DMS153 treated with DMSO at 0.1 percent for 48 hours (cell line): ENCODE data around the gene ATP10B.
"Not testable (repeated sequence)": the region's sequence is repeated elsewhere in the genome, so short reads cannot be mapped to it uniquely, and the experiment has no call there.

Experiments used
- DNase-seq: peaks from one replicate; lab custom pipeline; 2025; ENCODE audit not compliant: unreplicated experiment; lab: John Stamatoyannopoulos, UW

Gene ATP10B

DNA sequence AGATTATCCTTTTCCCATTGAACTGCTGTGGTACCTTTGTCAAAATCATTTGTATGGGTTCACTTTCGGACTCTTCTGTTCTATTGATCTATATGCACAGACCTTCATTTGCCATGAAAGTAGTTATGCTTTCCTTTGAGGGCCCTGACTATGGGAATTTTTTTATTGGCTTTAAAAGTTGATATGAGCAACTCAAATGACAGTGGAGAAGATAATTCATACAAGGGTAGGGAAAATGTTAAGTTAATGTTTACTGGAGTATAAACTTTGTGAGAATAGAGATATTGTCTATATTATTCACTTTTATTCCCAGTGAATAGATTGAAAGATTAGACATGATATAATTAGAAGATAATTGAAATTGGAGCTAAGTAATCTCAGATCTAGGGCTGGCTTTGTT lies 94.8 kb downstream of the ATP10B start:
- no peak for DNase-seq

DNA sequence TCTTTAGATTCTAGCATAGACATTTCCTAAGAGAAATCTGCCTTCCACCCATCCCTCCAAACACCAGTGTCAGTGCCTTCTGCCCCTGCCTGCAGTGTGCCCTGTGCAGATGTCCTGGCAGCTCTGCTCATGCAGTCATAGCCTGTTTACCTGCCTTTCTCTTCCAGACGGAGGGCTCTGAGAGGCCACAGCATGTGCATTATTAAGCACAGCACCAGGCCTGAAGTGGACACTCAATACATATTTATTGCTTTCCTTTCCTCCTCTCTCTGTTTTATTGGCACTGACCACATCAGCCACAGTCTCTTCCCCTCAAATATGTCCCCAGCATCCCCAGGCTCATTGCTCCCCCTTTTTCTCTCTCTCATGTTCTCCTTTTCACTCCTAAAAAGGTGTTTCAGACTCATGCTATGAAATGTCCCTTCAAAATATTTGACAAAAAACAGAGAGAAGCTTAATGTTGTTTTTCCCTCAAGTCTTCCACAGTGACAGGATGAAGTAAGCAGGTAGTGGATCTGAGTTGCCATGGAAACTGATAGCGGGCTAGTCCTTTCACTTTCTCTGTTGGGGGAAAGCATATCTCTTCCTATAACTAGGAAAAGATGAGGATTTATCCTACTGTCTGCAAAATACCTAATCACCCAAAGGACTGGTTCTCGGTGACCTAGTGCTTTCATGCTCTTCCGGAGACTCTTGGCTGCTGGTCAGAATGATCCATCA lies 100.9 kb downstream of the ATP10B start:
- no peak for DNase-seq

DNA sequence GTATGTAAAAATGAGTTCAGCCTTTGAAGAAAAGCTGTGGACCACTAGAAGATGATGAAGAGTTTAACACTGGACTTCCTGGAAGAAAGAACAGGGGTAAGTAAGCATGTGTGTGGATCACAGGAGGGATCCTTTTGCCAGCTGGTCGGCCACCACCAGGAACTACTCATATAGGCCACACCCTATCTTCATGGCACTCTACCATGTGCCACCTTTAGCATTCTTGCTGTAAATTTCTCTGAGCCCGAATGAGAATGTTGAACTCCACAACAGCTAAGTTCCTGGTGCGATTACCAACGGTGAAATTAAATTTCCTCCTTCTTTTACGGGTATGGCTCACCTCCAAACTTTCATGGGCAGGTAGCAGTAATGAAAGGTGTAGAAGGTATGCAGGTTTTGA lies 102.3 kb downstream of the ATP10B start:
- DNase-seq: no peak

DNA sequence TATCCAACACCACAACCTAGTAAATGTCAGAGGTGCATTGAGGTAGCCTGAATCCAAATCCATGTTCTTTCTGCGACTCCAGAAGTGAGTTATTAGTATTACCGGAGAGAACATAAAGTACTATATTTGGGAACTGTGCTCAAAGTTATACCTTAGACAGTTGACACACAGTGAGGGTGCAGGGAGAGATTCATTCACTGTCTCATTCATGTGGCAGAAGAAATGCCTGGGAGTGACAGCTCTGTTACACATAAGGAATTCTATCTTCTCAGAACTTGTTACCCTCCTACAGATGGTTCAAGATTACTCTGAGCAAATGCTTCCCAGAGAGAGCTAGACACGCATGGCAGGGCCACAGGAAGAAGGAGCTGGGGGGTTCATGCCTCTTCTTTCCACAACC lies 103.0 kb downstream of the ATP10B start:
- DNase-seq: no peak

DNA sequence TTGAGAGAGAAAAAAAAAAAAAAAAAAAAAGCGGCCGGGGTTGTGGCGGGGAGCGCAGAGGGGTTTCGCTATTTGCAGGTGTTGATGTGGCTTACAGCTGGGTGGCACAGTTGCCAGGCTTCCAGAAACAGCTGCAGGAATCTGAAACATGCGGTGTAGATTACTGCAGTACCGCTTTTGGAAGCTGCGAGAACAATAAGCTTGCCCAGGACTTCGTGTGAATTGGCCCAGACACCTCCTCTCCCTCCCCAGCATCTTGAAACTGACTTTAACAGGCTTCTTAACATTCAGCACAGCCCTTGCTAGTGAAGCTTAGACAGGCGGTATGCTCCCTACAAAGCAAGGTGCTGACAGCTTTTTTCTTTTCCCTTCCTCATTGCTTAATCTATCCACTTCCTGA lies 104.0 kb downstream of the ATP10B start:
- DNase-seq: no peak

DNA sequence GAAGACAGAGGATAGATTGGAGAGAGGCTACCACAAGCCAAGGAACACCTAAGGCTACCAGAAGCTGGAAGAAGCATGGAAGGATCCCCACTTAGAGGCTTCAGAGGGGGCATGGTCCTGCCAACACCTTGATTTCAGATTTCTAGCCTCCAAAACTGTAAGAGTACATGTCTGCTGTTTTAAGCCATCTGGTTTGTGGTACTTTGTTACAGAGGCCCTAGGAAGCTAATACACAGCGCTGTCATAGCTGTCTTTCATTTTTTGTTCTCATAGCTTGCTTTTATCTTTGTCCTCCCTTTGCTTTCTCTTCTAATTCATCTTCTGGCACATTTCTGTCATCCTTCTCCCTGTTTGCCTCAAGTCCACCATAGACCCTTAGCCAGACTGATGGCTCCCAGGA lies 104.5 kb downstream of the ATP10B start:
- no peak for DNase-seq

DNA sequence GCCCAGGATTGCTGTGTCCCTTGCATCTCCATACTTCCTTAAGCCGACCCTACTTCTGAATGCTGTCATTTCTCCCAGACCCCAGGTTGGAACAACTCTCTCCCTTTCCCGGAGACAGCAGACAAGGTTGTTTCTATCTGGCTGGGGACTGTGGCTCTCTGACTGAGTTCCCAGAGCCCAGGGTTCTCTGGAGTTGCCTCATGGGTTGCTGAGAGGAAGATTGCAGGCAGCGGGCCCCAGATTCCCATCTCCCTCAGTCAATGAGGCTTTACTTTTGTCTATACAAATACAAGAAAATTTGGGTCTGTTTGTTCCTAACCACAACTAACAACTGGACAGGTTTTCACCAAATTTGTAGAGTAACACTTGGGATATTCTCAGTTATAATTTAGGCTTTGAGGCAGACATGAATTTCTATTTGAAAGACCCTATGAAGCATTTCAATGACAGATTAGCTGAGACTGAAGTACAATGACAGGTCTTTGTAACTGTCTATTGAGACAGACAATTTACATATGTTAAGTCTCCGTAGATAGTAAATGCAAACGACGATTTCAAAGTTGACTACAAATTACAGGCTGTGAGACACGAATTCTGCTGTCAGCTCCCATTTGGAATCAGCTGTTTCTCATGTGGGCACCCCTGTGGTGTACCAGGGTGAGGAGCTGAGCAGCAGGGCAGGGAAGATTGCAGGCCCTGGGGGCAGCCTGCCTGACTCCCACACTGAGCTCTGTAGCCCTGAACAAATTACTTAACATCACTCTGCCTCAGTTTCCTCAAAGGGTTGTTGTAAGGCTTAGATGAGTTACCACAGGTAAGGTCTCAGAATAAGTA lies 107.5 kb downstream of the ATP10B start:
- no peak for DNase-seq

DNA sequence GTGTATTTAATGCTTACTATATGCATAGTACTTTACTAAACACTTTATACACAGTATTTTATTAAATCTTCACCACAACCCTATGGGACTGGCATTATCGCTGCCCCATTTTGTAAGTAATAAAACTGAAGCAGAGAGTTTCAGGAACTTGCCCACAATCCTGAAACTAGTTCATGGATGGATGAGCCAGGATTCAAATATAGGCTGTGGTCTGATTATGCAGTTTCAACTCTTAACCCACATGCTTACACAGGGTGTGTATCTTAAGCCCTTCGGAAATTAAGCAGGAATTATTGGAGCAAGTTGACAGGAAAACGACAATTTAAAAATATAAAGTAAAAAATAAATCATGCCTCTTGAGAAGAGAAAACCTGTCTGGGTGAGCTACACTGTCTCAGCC lies 109.0 kb downstream of the ATP10B start:
- DNase-seq: no peak

DNA sequence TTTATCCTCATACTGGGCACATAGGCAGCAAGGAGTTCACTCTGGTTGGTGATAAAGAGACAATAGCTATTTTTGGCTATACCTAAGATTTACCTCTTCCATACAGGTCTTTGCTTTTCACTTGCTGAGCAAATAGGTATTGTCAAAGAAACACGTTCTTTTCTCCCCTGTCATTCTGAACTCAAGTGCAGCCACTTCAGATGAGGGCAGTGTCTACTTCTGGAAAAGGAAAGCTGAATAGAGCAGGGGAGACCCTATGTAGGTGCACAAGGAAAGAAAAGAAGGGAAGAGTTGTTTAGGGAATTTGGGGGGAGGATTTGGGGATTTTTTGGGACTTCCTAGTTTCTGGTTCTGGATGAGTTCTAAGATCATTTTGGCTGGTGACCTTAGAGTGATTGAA lies 109.6 kb downstream of the ATP10B start:
- no peak for DNase-seq

DNA sequence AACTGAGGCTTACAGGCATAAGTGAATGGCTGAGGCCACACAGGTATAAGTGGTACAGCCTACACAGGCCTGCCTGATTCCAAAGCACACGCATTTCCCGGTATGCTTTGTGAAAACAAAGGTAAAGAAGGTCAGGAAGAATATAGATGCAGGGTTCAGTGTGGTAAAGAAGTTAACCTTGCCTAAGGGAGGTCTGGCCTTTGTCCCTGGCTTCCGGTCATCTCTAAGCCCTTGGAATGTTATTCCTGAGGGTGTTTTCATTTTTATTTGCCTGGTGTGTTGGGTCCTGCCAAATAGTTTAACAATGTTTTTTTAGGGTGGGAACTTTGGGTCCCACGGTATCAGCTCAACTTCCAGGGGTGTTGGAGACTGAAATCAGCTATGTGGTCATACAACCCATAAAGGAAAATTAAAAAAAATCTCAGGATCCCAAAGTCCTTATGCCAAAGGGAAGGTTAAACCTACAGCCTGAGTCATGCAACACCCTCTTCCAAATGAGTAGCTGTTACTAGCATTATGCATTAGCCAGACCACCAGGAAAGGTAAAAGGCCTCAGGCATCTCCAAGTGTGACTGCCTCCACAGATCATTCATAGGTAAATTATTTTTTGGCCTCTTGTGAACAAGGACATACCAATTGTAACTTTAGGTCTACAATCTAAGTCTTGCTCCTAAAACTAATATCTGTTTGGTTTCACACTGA lies 124.6 kb downstream of the ATP10B start:
- no peak for DNase-seq

DNA sequence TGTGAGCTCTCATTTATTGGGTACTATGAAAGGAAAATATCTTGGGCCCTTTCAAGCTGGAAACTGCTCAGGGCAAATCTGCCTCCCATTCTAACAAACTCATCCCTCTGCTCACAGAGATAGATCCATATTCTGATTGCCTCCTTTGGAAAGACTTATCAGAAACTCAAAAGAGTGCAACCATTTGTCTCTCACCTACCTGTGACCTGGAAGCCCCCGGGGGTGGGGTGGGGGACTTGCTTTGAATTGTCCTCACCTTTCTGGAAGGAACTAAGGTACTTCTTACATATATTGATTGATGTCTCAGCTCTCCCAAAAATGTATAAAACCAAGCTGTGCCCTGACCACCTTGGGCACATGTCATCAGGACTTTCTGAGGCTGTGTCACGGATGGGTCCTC lies 125.3 kb downstream of the ATP10B start:
- no peak for DNase-seq

DNA sequence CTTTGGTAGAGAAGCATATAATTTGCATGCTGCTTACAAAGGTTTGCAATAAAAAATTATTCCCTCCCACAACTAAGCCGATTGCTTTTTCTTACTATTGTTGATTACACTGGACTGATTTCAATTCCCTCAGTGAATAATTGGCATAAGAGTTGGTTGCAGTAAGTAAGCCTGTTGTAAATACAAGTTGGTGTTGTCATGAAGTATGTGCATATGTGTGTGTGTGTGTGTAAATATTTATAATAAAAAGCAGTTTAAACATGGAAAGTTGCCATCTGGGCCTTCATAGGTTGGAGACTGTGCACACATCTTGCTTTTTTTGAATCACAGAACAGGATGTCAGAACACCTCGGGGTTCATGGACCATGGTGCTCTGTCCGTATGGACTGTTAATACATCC lies 131.2 kb downstream of the ATP10B start:
- no peak for DNase-seq

DNA sequence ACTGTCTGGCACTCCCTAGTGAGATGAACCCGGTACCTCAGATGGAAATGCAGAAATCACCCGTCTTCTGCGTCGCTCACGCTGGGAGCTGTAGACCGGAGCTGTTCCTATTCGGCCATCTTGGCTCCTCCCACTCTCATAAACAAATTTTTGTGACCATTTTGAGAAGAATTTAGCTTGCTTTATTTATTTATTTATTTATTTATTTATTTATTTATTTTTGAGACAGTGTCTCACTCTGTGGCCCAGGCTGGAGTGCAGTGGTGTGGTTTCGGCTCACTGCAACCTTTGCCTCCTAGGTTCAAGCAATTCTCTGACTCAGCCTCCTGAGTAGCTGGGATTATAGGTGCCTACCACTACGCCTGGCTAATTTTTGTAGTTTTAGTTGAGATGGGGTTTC lies 136.5 kb downstream of the ATP10B start:
- DNase-seq: not testable (repeated sequence)

DNA sequence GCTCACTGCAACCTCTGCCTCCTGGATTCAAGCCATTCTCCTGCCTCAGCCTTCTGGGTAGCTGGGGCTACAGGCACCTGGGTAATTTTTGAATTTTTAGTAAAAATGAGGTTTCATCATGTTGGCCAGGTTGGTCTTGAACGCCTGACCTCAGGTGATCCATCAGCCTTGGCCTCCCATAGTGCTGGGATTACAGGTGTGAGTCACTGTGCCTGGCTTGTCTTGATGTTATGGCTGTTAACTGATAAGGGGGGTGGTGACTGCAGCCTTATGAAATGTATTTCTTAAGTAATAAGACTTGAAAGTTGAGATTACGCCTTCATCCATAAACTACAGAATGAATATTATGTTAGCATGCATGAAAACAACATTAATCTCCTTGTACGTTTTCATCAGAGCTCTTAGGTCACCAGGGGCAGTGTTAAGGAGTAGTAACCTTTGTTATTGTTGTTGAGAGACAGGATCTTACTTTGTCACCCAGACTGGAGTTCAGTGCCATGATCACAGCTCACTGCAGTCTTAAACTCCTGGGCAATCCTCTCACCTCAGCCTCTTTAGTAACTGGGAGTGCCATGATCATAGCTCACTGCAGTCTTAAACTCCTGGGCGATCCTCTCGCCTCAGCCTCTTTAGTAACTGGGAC lies 148.3 kb downstream of the ATP10B start:
- DNase-seq: no peak

DNA sequence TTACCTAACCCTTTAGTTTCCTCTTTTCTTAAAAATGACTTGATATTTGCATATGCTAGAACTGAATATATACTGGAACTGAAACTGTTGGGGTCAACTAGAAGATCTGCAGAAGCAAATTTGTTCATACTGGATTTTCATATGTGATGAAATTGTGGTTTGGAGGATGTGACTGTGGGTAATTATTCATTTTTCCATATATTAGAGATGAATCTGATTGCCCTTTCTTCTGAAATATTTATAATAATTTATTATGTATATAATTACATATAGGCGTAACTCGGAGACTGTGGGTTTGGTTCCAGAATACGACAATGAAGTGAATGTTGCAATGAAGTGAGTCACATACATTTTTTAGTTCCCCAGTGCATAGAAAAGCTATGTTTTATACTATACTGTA lies 149.1 kb downstream of the ATP10B start:
- DNase-seq: no peak

DNA sequence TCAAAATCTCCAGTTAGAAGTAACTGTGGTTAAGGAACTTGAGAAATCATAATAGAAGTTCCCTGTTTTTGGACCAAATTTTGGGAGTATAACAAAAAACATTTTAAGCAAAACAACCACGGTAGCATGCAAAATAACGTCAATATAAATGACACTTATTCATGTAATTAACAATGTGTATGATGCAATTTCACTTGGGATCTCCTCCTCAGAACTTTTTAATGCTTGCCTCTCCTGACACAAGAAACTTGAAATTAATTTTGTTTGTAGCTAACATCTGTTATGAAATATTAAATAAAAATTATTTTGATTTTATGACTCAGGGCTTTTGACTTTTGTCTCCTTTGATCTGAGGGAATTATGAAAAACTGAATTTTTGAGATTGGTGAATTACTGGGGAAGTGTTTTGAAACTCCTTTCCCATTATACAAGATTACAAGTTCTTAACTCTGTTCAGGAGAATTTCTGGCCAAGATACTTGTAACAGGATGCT lies 149.7 kb downstream of the ATP10B start:
- DNase-seq: no peak

DNA sequence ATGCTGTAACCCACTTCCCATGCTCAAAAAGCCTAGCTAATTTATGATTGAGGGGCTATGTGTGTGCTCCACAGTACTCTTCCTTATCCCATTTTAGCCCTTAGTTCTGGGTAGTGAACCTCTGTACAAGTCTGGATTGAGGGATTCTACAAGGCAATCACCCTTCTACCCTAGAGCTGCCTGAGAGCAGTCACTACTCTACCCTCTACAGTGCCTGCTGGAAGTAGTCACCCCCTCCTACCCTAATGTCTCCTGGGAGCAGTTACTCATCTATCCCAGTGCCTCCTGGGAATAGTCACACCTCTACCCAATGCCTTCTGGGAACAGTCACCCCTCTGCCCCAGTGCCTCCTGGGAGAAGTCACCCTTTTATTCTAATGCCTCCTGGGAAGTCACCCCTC lies 150.6 kb downstream of the ATP10B start:
- no peak for DNase-seq

DNA sequence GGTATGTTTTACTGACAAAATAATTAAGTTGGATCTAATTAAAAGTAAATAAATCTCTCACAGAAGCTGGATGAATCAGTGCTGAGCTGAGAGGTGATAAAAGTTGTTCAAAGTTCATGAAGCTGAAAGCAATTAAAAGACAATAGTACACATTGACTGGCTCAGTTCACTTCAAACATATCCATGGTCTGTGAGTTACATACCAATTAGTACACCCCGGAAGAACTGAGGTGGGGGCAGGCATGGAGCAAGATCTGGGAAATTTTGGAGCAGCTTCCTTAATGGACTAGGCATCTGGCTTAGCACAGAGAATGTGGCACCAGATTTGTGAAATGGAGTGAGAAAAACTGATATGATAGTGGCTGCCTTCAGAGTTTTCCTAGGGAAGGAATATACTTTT lies 152.7 kb downstream of the ATP10B start:
- no peak for DNase-seq

DNA sequence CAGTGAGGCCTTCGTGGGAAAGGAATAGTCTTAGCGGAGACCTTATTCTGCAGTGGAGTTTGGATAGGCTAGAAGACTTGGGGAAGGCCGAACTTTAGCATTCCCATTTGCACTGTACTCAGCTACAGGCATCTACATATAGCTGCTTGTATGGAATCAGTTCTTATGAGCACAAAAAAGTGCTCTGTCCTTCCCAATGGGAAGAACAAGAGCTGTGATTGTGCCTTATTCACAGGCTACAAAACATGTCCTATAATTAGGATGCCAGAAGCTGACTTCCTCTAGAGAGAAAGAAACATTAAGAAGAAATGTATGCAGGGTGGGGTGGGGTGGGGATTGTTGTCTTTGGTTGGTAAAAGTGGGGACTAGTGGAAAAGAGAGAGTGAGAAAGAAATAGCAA lies 154.7 kb downstream of the ATP10B start:
- no peak for DNase-seq

DNA sequence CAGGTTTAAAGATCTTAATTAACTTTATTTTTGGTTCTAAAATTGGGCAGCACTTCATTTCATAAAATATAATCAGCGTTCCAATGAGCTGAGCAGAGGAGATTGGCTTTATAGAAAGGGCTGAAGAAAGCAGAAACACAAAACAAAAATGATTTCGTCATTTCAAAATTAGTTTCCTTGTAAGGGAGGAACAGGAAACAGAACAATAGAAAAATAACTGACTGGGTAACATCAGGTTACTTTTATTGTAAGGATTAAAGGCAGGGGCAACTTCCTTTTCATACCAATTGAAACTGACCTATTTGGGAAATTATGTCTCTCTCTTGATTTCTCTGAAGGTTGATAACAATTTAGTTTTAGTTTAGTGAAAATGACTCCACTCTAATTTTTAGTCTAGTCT lies 157.1 kb downstream of the ATP10B start:
- no peak for DNase-seq

DNA sequence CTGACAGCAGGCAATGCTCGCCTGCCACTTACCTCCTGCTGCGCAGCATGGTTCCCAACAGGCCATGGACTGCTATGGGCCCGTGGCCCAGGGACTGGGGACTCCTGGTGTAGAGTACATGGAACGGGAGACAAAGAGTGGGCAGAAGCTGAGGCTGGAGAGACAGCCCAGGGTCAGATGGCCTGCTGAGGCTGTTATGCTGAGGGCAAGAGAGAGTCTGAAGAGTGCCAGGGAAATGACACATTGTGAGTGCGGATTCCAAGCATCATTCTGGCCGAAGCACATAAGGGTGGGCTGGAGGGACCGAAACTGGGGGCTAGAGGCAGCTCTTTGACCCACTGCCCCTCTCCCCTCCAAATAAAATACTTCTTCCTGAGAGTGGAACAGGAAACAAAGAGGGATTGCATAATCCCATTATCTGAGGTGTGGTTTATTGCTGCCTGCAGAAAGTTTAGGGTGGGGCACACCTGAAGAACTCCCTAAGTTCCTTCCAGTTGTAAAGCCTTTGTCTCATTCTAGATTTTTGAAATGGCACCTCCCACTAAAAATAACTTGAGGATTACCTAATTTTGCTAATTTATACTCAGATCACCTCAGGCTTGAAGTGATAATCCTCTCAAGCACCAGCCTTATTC lies 158.1 kb downstream of the ATP10B start:
- no peak for DNase-seq
